Suprapubic skin (tissue), 4 donors: ENCODE data around the gene NDRG4. TPM values are rescaled to one million over a fixed set of nuclear protein-coding genes. Genes with fewer than 3 reads are reported as not detected.

Experiments used
- DNase-seq, 2 donors: peaks; one replicate each; pipeline ENCODE4 v3.0.0-alpha.2; 2019; ENCODE audit warnings: low spot score in 2 of 2
- H3K27ac ChIP-seq: fragments of 200-600 bp; sonication (generic); one replicate; pipeline ENCODE4 v1.5.1; 2019
- H3K27me3 ChIP-seq: fragments of 200-600 bp; sonication (generic); one replicate; pipeline ENCODE4 v1.5.1; 2019
- H3K36me3 ChIP-seq: fragments of 200-600 bp; sonication (generic); one replicate; pipeline ENCODE4 v1.5.1; 2019
- H3K4me1 ChIP-seq: fragments of 200-600 bp; sonication (generic); one replicate; pipeline ENCODE4 v1.5.1; 2019
- H3K4me3 ChIP-seq: fragments of 200-600 bp; sonication (generic); one replicate; pipeline ENCODE4 v1.5.1; 2019; ENCODE audit warnings: mild to moderate bottlenecking
- H3K9me3 ChIP-seq: fragments of 200-600 bp; sonication (generic); one replicate; pipeline ENCODE4 v1.5.1; 2019
- EP300 ChIP-seq: sonication (generic); formaldehyde crosslinking; IDR thresholded peaks from one replicate; pipeline ENCODE4 v1.6.1; 2017; ENCODE audit warnings: antibody characterized with exemption
- POLR2A ChIP-seq, 2 donors: fragments of 450-650 bp; IDR thresholded peaks; one replicate each; pipeline ENCODE4 v1.6.1; 2017; ENCODE audit warnings: antibody characterized with exemption in 2 of 2, mild to moderate bottlenecking in 2 of 2, moderate library complexity in 2 of 2
- POLR2AphosphoS5 ChIP-seq, 3 donors: sonication (generic); formaldehyde crosslinking; IDR thresholded peaks; one replicate each; pipeline ENCODE4 v1.6.1; 2017; ENCODE audit warnings: antibody characterized with exemption in 3 of 3
- WGBS: methylation state at CpG from one replicate; pipeline ENCODE4 v1.1.5; 2018; 5-methylcytosine and 5-hydroxymethylcytosine counted together
- total RNA-seq, 4 donors: library from RNA; depleted of rRNA; stranded (reverse); fragments of >200 nt; gene quantifications; one replicate each; pipeline ENCODE4 v1.1.0, GENCODE V29; 2016
- TF ChIP-seq, protein P1 (sequence below), 2 donors: fragments of 200-600 bp in 1 of 2; fragments of 450-650 bp in 1 of 2; sonication (generic) in 1 of 2; IDR thresholded peaks; one replicate each; pipeline ENCODE4 v1.5.1; 2016 to 2019; ENCODE audit warnings: antibody characterized with exemption in 2 of 2, mild to moderate bottlenecking in 1 of 2, moderate library complexity in 1 of 2

Gene NDRG4
- total RNA-seq, 4 donors from 2014 or later: 42.5 to 70.3 (median 50.7) TPM

- WGBS: 70% methylated on average over 3 of the region's 3 CpGs
- Histone ChIP-seq H3K4me3 (no peak overlapping the region), H3K36me3 (no peaks in the 10 kb centered on the region), H3K4me1 (peaks cover 24% of the 10 kb centered on the region), H3K9me3 (no peaks in the 10 kb centered on the region), H3K27ac (no peak overlapping the region), H3K27me3 (peaks cover 53% of the 10 kb centered on the region)
- DNase-seq: no peak
- TF ChIP-seq, protein P1, sequence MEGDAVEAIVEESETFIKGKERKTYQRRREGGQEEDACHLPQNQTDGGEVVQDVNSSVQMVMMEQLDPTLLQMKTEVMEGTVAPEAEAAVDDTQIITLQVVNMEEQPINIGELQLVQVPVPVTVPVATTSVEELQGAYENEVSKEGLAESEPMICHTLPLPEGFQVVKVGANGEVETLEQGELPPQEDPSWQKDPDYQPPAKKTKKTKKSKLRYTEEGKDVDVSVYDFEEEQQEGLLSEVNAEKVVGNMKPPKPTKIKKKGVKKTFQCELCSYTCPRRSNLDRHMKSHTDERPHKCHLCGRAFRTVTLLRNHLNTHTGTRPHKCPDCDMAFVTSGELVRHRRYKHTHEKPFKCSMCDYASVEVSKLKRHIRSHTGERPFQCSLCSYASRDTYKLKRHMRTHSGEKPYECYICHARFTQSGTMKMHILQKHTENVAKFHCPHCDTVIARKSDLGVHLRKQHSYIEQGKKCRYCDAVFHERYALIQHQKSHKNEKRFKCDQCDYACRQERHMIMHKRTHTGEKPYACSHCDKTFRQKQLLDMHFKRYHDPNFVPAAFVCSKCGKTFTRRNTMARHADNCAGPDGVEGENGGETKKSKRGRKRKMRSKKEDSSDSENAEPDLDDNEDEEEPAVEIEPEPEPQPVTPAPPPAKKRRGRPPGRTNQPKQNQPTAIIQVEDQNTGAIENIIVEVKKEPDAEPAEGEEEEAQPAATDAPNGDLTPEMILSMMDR (IDR thresholded peaks at IDR 0.05): no peak
- TF ChIP-seq POLR2AphosphoS5 (IDR thresholded peaks at IDR 0.05): no peak
- TF ChIP-seq EP300: no peak
- no peak for TF ChIP-seq POLR2A (IDR thresholded peaks at IDR 0.05)
Measured at GRCh38 chr16:58466396-58466795, 33.5 kb upstream of the NDRG4 start.

DNA sequence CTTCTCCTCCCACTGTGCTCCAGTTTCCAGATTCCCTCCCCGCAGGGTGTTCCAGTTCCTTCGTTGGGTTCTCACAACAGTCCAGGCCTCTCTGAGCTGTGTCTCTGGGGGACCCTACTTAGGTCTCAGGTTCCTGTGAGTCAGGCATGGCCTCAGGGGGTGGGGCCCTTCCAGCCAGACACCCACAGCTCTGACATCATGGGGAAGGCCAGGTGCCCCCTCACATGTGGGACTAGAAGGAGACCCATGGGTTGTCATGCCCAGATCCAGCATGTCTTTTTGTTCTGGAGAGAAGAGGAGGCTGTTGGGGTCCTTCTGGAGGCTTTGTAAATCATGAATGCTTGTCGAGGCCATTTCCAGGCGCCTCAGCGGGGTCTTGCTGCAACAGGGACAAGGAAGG lies 32.0 kb upstream of the NDRG4 start:
- peaks cover 49% of the 10 kb centered on the region for H3K27me3 ChIP-seq
- H3K27ac ChIP-seq: no peak overlapping the region
- WGBS: 71% methylated on average over 2 of the region's 5 CpGs
- no peaks in the 10 kb centered on the region for H3K36me3 ChIP-seq
- no peak overlapping the region for H3K4me3 ChIP-seq
- DNase-seq: no peak
- peaks cover 23% of the 10 kb centered on the region for H3K4me1 ChIP-seq
- no peak for TF ChIP-seq POLR2A (IDR thresholded peaks at IDR 0.05)
- no peak for TF ChIP-seq POLR2AphosphoS5 (IDR thresholded peaks at IDR 0.05)
- no peaks in the 10 kb centered on the region for H3K9me3 ChIP-seq

GRCh38 chr16:58471209-58471975 lies 28.6 kb upstream of the NDRG4 start:
- H3K9me3 ChIP-seq: no peaks in the 10 kb centered on the region
- no peak for DNase-seq
- H3K27ac ChIP-seq: no peak overlapping the region
- peaks cover 14% of the 10 kb centered on the region for H3K27me3 ChIP-seq
- no peak overlapping the region for H3K4me3 ChIP-seq
- TF ChIP-seq EP300 (no peak), POLR2AphosphoS5 (IDR thresholded peaks at IDR 0.05) (no peak), POLR2A (IDR thresholded peaks at IDR 0.05) (no peak)
- TF ChIP-seq, protein P1 (IDR thresholded peaks at IDR 0.05): no peak
- WGBS: 60% methylated on average over 7 of the region's 10 CpGs
- H3K36me3 ChIP-seq: no peaks in the 10 kb centered on the region
- H3K4me1 ChIP-seq: no peaks in the 10 kb centered on the region

DNA sequence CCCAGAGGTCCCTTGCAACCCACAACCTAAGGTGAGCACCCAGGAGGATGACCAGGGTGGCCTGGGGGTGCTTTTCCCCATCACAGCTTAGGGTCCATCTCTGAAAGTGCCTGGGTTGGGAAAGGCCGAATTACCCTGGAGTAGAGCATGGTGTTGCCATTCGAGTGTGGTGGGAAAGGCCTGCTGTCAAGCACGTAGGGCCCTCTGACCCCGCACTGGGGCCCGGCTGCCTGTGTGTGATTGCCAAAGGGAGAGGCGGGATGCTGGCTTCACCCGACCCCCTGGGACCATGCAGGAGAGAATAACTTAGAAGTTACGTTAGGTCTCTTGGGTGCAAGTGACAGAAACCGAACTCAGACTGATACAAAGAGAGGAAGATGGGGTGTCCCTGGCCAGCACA lies 27.7 kb upstream of the NDRG4 start:
- TF ChIP-seq POLR2AphosphoS5 (IDR thresholded peaks at IDR 0.05) (no peak), EP300 (no peak), POLR2A (IDR thresholded peaks at IDR 0.05) (no peak)
- TF ChIP-seq, protein P1 (IDR thresholded peaks at IDR 0.05): no peak
- 100% methylated on average over 7 of the region's 9 CpGs for WGBS
- no peaks in the 10 kb centered on the region for H3K4me1 ChIP-seq
- H3K27ac ChIP-seq: no peak overlapping the region
- H3K27me3 ChIP-seq: peaks cover 9% of the 10 kb centered on the region
- no peaks in the 10 kb centered on the region for H3K9me3 ChIP-seq
- no peak overlapping the region for H3K4me3 ChIP-seq
- no peak for DNase-seq
- H3K36me3 ChIP-seq: no peaks in the 10 kb centered on the region

DNA sequence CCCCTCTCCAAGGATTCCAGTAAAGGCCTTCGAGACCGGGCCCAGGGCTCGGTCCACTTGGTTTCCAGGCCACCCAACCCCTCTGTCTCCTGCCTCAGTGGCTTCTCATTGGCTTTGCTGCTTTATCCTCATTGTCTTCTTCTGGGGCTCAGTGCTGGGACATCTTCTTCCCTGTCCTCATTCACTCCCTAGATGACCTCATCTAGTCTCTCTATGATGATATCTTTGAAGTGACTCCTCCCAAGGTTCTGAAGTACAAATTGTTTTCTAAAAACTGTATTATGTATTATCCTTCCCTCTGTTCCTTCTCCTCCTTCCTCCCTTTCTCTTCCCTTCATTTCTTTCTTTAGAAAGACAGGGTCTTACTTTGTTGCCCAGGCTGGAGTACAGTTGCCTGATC lies 27.1 kb upstream of the NDRG4 start:
- H3K4me1 ChIP-seq: no peaks in the 10 kb centered on the region
- H3K36me3 ChIP-seq: no peaks in the 10 kb centered on the region
- DNase-seq: no peak
- WGBS: 97% methylated on average over 3 of the region's 3 CpGs
- no peak overlapping the region for H3K4me3 ChIP-seq
- peaks cover 4% of the 10 kb centered on the region for H3K27me3 ChIP-seq
- H3K9me3 ChIP-seq: no peaks in the 10 kb centered on the region
- TF ChIP-seq POLR2AphosphoS5 (IDR thresholded peaks at IDR 0.05) (no peak), POLR2A (IDR thresholded peaks at IDR 0.05) (no peak), EP300 (no peak)
- TF ChIP-seq, protein P1 (IDR thresholded peaks at IDR 0.05): no peak
- H3K27ac ChIP-seq: no peak overlapping the region
